Measurements from ENCODE around the gene STK17B. TPM values are rescaled to one million over a fixed set of nuclear protein-coding genes. Genes with fewer than 3 reads are reported as not detected.

The STK17B gene
- total RNA-seq, 1 experiment from 2014 or later = 16.9 TPM

DNA sequence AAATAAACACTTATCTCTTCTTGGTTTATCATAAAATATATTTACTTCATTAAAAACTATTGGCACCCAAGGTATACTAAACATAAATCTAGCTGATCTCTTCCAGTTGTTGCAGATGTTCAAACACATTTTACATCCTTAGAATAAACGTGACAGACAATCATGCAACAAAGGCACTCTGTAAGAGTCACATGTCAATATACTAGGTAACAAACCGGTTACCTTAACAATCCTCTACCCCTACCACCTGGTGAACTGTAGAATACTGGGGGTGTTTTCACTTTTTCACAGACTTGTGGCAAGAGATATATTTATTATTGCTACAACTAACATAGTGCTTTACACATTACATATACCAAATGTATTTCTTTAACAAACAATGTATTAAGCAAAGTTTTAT, 15.8 kb downstream of the STK17B start:
- no peak overlapping the region for H2AFZ ChIP-seq (ENCODE audit: low read depth, low read length, poor library complexity, severe bottlenecking)
- H4K20me1 ChIP-seq (ENCODE audit: insufficient read depth) = no peaks in the 10 kb centered on the region
- H3K4me3 ChIP-seq (replicated peaks in 1 of 2; ENCODE audit: low read depth in 1 of 2, low read length in 2 of 2) = no peak overlapping the region
- no peak overlapping the region for H3K9ac ChIP-seq (ENCODE audit: low read length)
- no peaks in the 10 kb centered on the region for H3K27me3 ChIP-seq (ENCODE audit: insufficient read depth, low read length)
- H3K9me3 ChIP-seq (ENCODE audit: control insufficient read depth in 1 of 2, insufficient read depth in 1 of 2, low read depth in 1 of 2, low read length in 2 of 2) = no peaks in the 10 kb centered on the region
- H3K9me2 ChIP-seq (ENCODE audit: insufficient read depth) = no peaks in the 10 kb centered on the region
- no peaks in the 10 kb centered on the region; the same call in 1 of the 2 replicates for H3K79me2 ChIP-seq (ENCODE audit: insufficient read depth, low read length)
- CTCF ChIA-PET = no interaction called here
- no peak for ATAC-seq
- RAD21 ChIA-PET (ENCODE audit: low non-redundant PET in 1 of 2, low total read pairs in 2 of 2, uncharacterized antibody in 2 of 2, unreplicated experiment in 2 of 2) = no interaction called here
- H3K4me2 ChIP-seq (ENCODE audit: low read length) = no peak overlapping the region
- POLR2A ChIA-PET = no interaction called here
- BruUV-seq (replicated peaks) = no TSS peak
- intact Hi-C loops (cut with micrococcal nuclease) = no loop called here
- peaks cover 3 to 13% of the 10 kb centered on the region in 2 experiments; a peak in 3 of 4 replicates for H3K4me1 ChIP-seq (ENCODE audit: control insufficient read depth in 1 of 2, insufficient read depth in 2 of 2, low read length in 2 of 2)
- H3K27ac ChIP-seq (ENCODE audit: low read depth, low read length) = no peak overlapping the region
- TF ChIP-seq EZH2 (IDR thresholded peaks at IDR 0.05) (no peak), ATF3 (IDR thresholded peaks at IDR 0.05) (no peak), EZH2phosphoT487 (IDR thresholded peaks at IDR 0.05; ENCODE audit: borderline replicate concordance) (no peak), SP1 (IDR thresholded peaks at IDR 0.05; ENCODE audit: low read depth) (no peak), ELF1 (IDR thresholded peaks at IDR 0.05; ENCODE audit: borderline replicate concordance, low read depth) (no peak), POLR2A (IDR thresholded peaks at IDR 0.05; ENCODE audit: borderline replicate concordance, extremely low read depth, insufficient read depth, insufficient read length) (no peak), EGR1 (IDR thresholded peaks at IDR 0.05; ENCODE audit: low read depth) (no peak), TCF7L2 (IDR thresholded peaks at IDR 0.05; ENCODE audit: borderline replicate concordance, extremely low read depth, insufficient read depth, insufficient read length) (no peak), CBX3 (IDR thresholded peaks at IDR 0.05; ENCODE audit: low read depth) (no peak), CEBPB (IDR thresholded peaks at IDR 0.05; ENCODE audit: low read depth) (no peak)
- TF ChIP-seq, protein P1, sequence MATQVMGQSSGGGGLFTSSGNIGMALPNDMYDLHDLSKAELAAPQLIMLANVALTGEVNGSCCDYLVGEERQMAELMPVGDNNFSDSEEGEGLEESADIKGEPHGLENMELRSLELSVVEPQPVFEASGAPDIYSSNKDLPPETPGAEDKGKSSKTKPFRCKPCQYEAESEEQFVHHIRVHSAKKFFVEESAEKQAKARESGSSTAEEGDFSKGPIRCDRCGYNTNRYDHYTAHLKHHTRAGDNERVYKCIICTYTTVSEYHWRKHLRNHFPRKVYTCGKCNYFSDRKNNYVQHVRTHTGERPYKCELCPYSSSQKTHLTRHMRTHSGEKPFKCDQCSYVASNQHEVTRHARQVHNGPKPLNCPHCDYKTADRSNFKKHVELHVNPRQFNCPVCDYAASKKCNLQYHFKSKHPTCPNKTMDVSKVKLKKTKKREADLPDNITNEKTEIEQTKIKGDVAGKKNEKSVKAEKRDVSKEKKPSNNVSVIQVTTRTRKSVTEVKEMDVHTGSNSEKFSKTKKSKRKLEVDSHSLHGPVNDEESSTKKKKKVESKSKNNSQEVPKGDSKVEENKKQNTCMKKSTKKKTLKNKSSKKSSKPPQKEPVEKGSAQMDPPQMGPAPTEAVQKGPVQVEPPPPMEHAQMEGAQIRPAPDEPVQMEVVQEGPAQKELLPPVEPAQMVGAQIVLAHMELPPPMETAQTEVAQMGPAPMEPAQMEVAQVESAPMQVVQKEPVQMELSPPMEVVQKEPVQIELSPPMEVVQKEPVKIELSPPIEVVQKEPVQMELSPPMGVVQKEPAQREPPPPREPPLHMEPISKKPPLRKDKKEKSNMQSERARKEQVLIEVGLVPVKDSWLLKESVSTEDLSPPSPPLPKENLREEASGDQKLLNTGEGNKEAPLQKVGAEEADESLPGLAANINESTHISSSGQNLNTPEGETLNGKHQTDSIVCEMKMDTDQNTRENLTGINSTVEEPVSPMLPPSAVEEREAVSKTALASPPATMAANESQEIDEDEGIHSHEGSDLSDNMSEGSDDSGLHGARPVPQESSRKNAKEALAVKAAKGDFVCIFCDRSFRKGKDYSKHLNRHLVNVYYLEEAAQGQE (IDR thresholded peaks at IDR 0.05; ENCODE audit: low read depth) = no peak
- DNase-seq (ENCODE audit: low read depth, low spot score) = no peak
- H3K36me3 ChIP-seq (ENCODE audit: control insufficient read depth in 1 of 2, insufficient read depth in 2 of 2, low read length in 2 of 2) = peaks cover 4% of the 10 kb centered on the region in 2 experiments; a peak in 1 of 4 replicates

Data from HCT116 (cell line).